DMS114 treated with DMSO at 0.1 percent for 48 hours (cell line): Measurements from ENCODE around the gene MRPL10.

Experiments used
- DNase-seq: peaks from one replicate; lab custom pipeline; 2025; ENCODE audit not compliant: unreplicated experiment; lab: John Stamatoyannopoulos, UW

MRPL10 gene

GRCh38 chr17:47831003-47831933, at the start of gene MRPL10, which contains the start of gene LRRC46:
MRPL10 (minus strand) TSS chr17:47831541; CDS start chr17:47831511, 30 bp downstream.
LRRC46 (plus strand) TSS chr17:47831670; CDS start chr17:47831990, 320 bp downstream.
- peak; percentile 90 for DNase-seq

DNA sequence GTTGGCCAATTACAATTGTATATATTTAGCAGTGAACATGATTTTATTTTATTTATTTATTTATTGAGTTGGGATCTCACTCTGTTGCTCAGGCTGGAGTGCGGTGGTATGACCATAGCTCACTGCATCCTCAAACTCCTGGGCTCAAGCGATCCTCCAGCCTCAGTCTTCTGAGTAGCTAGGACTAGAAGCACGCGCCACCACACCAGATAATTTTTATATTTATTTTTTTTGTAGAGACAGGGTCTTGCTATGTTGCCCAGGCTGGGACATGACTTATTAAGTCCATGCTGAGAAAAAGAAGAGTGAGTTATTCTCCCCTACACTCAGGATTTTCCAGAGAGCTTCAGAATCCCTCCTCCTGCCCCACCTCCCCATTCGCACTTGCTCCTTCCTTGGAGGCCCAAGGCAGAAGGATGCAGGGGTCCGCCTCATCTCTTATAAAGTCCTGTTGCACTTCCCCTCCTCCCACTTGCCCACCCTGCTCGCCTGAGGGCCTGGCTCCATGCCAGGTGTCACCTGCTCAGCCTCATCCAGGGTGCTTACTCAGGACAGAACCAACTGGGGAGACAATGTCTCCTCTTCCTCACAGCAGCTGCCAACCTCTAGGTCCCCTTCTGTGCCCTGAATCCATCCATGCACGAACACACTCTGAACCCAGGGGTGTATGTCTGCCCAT, 48.6 kb upstream of the MRPL10 start:
- no peak for DNase-seq

DNA sequence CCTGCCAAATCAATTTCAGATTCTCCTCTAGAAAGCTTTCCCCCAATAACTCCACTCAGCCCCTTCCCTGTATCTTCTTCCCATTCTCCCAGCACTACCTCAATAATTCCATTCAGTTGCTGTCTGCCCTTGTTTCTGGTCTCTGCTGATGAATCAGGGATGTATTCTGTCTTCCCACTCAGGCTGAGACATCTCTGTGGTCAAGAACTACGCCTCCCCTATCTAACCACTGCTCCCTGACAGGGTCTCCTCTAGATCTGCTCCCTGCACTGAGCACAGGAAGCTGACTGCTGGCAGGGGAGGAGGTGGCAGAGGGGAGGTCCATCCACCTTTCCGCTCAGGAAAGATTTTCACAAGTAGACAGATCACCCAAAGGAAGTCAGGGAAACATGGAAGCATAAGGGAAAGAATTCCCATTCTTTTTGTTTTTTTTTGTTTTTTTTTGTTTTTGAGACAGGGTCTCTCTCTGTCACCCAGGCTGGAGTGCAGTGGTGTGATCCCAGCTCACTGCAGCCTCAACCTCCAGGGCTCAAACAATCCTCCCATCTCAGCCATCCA, 47.8 kb upstream of the MRPL10 start:
- no peak for DNase-seq

DNA sequence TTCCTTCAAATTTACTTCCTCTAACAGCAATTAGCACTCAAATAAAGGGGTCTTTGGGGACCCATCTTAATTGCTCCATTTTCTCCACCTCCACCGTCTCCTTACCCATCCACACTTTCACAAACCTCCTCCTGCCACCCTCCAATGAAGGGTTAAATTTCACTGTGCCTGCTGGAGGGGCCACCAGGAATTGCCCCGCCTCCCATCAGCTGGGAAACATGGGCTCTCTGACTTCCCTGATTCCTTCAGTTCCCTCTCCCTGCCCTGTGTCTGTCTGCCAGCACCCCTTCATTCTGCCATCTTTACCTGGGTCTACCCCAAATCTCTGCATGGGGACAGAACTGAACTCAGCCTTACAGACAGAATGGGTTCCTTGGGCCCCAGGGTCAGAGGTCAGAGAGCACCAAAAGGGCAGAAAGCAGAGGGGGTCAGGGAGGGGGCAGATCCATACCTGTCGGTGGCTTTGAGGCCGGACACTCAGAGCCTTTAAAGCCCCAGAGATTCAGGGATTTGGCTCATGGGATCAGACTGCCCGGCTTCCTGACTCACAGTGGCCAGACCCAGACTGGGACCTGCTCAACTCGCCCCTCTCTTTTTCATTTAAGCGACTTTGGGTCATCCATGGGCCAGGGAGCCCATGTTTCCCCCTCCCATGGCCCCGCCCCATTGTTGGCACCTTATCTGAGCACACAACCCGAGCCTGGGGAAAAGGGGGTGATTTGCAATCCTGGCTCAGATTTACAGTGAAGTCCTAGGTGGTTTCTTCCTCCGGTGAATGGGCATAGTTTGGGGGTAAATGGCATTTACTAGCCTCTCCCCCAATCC, 47.1 kb upstream of the MRPL10 start:
- no peak for DNase-seq

- no peak for DNase-seq
Observed at GRCh38 chr17:47877368-47878034, 46.2 kb upstream of the MRPL10 start.

- no peak for DNase-seq
Observed at GRCh38 chr17:47875011-47875985, 44.0 kb upstream of the MRPL10 start.

- no peak for DNase-seq
Observed at GRCh38 chr17:47873200-47874090, 42.1 kb upstream of the MRPL10 start.

GRCh38 chr17:47872651-47873161, 41.4 kb upstream of the MRPL10 start:
- no peak for DNase-seq

DNA sequence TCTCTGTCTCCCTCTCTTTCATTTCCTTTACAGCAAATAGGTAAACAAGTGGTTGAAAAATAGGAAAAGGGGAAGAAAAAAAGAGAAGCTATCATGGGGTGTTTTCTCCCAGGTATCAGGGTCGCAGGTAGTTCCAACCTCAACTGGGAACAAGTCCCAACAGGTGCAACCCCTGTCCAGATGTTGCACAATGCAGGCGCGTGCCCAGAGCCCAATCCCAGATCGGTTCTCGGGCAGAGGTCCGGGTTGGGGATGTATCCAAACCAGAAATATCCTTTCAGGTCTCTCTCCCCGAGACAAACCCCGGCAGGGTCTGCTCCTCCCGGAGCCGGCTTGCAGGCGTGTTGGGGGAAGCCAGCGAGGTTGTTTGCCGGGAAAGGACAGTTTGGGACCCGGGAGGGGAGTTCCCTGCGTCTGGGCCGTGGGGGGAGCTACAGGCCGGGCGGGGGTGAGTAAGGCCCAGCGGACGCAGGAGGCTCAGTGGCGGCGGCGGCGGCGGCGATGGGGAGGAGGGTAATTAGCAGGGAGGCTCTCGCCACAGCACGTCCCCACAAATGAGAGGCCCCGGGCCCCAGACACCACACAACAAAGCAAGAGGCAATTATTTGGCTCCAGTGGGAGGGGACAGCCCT, 40.8 kb upstream of the MRPL10 start:
- no peak for DNase-seq

DNA sequence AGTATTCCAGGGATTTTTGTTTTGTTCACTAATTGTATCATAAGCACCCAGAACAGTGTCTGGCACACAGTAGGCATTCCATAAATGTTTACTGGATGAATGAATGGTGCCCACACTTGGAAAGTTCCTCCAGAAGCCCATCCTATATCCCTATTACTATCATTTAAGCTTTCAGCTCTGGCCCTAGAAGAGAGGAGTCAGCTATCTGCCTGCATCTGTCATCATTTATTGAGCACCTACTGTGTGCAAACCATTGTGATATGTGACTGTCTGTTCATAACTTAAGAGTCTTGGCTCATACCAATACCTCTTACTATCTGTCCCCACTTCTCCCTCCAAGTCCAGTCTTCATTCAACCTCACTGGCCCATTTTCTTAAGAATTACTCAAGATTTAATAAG, 39.7 kb upstream of the MRPL10 start:
- DNase-seq = no peak

- DNase-seq = no peak
Observed at GRCh38 chr17:47870056-47870455, 38.7 kb upstream of the MRPL10 start.

GRCh38 chr17:47869114-47869513, 37.8 kb upstream of the MRPL10 start:
- DNase-seq = no peak

DNA sequence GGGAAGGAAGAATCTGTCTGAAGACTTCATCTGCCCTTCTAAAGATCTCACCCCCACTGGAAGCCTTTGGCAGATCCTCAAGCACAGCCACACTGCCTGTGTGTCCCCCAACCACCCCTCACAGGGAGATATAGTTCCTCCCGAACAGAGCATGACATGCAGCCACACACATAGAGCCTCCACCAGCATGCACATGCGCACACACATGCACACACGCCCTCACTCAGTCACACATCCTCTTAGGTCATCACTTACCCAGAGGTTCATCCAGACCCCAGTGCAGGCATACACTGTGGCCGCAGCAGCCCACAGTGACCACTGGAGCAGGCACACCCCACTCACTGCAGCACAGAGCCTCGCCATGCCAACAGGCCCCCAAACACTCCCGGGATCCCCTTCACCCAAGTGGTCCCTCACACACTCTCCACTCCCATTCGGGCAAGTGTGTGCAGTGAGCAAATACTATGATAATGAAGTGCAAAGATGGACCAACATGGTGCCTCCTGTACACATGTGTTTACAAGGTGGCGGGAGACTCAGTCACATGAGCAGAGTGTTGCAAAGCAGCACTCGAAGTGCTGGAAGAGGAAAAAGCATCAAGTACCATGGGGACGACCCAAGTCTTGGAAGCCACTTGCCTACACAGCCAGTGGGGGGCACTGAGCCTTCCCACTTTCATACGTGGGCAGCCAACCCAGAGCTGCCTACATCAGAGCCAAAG, 36.6 kb upstream of the MRPL10 start:
- no peak for DNase-seq

DNA sequence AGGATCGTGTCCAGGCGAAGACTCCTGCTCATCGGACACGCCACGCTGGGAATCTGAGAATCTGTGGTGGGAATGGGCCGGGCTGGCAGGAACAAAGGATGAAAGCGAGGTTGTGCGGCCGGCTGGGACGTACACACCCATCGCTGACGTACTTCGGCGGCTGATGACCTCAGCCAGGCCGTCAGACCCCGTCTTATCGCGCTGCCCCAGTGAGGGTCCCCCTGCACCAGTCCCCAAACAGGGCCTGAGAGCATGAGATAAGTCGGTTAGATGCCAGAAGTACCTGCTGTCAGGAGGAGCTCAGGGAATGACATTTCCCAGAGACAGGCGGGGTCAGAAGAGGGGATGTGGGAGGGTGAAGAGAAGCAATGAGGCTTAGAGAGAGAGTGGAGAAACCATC, 35.6 kb upstream of the MRPL10 start:
- no peak for DNase-seq

DNA sequence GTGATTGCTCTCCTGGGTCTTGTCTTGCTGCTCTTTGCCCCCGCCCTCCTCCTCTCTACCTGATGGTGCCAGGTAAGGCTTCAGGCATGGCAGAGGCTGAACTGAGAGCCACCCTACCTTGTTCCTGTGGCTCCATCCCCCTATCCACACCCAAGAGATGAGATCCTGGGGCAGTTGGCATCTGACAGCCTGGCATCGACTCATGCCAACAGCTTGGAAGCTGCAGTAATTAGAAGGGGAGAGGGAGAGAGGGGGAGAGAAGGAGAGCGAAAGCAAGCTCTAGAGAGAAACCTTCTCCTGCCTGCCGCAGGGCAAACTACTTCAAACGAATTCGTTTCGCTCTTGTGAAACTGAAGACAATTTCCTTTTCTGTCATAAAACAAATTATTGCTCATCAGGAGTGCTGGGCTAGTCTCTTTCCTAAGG, 33.5 kb upstream of the MRPL10 start:
- no peak for DNase-seq

GRCh38 chr17:47862621-47863440, 31.5 kb upstream of the MRPL10 start:
- DNase-seq = no peak
